Mammary epithelial cell (primary cell): Measurements from ENCODE around the gene IKZF2.

Experiments used
- CTCF ChIP-seq, 2 donors: IDR thresholded peaks in 1 of 2; conservative IDR thresholded peaks in 1 of 2; 2 replicates each; pipeline ENCODE4 v1.5.1; 2011 to 2012; ENCODE audit warnings: inconsistent platforms in 2 of 2, low read length in 2 of 2, mild to moderate bottlenecking in 2 of 2, control low read depth in 1 of 2, low read depth in 1 of 2; ENCODE audit not compliant: insufficient read depth in 1 of 2; ENCODE audit errors: extremely low read depth in 1 of 2
- EZH2 ChIP-seq: IDR thresholded peaks from 2 replicates; pipeline ENCODE4 v1.6.1; 2012; ENCODE audit warnings: low read length, inconsistent platforms, borderline replicate concordance

- TF ChIP-seq CTCF (conservative IDR thresholded peaks at IDR 0.05 in 1 of 2, IDR thresholded peaks at IDR 0.05 in 1 of 2; ENCODE audit: extremely low read depth in 1 of 2, insufficient read depth in 1 of 2, low read depth in 1 of 2, low read length in 2 of 2) (no peak), EZH2 (no peak)
Measured at GRCh38 chr2:213185147-213185822, 33.9 kb upstream of the IKZF2 start.
